Stimulated activated CD8-positive, alpha-beta memory T cell treated with anti-CD3 and anti-CD28 coated beads, Interleukin-7, amount 100 ng/mL, for 24 hours (primary cell): Measurements from ENCODE around the gene FOXP3.
"Not testable (repeated sequence)": the region's sequence is repeated elsewhere in the genome, so short reads cannot be mapped to it uniquely, and the experiment has no call there.

ENCODE experiments used
- DNase-seq: peaks from one replicate; pipeline ENCODE4 v3.0.0-alpha.2; 2020; ENCODE audit warnings: low read depth

FOXP3 gene, protein sequence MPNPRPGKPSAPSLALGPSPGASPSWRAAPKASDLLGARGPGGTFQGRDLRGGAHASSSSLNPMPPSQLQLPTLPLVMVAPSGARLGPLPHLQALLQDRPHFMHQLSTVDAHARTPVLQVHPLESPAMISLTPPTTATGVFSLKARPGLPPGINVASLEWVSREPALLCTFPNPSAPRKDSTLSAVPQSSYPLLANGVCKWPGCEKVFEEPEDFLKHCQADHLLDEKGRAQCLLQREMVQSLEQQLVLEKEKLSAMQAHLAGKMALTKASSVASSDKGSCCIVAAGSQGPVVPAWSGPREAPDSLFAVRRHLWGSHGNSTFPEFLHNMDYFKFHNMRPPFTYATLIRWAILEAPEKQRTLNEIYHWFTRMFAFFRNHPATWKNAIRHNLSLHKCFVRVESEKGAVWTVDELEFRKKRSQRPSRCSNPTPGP

DNA sequence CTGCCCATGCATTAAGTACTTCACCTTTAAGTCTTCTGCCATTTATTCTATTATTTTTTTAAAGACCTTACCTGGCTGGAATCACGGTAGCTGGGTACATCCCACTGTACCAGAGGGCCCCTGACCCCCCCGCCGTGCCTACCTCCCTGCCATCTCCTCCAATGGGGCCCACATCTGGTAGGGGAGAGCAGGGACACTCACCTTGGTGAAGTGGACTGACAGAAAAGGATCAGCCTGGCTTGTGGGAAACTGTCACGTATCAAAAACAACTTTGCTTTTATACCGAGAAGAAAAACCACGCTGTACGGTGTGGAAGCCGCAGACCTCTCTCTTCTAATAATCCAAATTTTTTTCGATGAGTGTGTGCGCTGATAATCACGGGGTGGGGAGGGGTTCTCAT lies at the start of gene FOXP3:
FOXP3 (minus strand) TSS at position 251 of the 400 bp plus-strand sequence. CDS start 6,205 bp downstream, outside the sequence.
- no peak for DNase-seq

DNA sequence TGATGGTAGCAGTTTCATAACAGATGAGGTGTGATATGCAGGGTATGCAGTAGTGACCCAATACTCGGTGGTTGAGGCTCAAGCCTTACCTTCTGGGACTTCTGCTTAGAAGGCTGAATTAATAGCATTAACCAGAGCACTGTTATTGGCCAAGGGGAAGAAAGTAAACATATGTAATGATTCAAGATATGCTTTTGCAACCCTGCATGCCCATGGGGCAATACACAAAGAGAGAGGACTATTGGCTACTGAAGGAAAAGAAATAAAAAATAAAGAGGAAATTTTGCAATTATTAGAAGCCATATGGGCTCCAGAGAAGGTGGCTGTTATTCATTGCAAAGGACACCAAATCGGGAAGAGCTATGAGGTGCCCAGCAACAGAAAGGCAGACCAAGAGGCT lies 47.7 kb upstream of the FOXP3 start:
- DNase-seq = no peak

DNA sequence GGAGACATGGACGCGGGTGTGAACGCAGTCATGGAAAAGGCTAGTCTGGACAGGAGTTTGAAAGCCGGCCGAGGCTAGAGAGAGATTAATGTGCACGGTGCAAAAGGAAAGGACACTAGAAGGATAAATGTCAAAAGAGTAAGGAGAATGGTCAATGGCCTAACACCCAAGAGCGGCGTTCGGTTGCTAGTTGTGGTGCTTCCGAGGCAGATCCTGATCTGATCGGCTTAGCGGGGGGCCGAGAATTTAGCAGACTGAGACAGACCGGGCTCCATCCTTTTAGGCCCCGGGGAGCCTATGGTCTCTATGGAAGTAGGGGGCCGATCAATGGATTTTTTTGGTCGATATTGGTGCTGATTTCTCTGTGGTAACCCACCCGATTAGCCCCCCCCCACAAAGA lies 45.9 kb upstream of the FOXP3 start:
- DNase-seq = no peak

DNA sequence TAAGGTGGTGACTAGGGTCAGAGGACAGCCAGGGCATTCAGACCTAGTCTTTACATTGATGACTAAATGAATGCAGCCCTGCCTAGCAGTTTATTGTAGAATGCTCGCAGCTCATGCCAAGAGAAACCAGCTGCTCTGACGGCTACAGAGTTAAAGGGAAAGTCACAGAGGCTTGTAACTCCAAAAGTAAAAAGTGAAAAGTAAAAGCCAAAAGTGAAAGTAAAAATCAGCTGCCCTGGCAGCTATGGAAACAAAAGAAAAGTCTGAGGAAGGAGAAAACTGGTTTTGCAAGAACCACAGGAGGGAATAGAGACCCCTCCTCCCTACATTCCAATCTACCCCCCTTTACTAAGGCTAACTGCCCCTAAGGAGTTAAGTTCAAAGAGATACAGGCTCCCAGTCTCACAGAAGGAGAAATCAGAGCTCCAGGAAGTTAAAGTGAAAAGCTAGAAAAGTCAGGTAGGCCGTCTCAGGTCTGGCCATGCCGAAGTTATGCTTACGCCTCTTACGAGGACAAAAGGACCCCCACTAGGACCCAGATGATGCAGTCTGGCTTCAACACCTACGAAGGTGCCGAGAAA lies 45.0 kb upstream of the FOXP3 start:
- no peak for DNase-seq

DNA sequence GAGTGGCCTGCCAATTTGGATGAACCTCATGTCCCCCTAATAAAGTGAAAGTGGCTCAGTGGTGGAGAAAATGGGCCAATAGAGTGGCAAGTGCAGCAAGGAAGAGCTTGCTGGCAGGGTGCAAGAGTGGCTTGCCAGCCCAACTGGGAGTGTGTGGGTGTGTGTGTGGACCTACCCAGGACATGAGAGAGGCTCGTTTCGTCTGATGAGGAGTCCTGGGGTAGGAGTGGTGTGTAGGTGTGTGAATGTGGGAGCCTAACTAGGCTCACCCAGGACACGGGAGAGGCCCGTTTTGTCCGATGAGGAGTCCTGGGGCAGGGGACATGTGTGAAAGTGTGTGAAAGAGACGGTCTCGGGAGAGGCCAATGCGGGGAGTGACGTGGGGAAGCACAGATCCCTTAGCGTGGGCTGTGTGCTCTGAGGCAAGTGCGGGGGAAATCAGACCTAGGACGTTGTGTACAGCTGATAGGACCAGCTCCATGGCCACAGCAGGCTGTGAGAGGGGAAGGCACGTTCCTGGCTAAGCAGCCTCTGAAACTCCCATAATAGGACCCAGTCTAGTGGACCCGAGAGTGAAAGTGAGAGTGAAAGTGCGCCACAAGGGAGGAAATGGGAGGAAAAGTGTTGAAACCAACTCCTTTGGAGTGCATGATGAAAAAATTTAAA lies 44.2 kb upstream of the FOXP3 start:
- DNase-seq = no peak

DNA sequence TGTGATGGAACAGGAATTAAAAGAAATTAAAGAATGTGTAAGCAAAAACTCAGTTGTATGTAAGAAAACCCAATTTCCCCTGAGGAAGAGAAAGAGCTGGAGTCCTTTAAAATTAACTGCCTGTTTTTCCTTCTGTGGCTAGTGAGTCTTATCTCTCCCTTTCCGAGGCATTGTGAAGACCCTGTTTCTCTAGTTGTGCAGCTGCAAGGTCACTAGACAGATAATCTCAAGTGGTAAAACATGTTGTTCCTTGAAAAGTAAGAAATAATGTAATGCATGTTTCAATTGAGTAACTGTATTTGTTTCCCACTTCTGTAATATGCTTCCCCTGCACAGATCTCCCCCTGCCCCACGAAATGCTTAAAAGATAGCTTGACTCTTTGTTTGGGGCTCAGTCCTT lies 43.3 kb upstream of the FOXP3 start:
- DNase-seq = not testable (repeated sequence)

DNA sequence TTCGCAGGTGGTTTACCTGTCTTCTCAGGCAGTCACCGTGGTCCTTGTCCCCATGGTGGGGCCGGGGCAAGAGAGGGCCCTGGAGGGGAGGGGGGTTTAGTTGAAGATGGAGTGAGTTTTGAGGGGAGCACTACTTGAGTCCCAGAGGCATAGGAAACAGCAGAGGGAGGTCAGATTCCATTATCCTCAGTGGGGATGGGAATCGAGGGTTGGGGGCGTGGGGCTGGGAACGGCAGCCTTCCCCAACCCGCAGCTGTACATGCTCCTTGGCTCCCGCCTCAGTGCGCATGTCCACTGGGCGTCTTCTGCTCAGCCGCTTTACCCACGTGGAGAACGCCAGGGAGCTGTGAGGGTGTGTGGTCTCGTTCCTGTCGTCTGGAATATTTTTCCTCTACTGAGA lies 38.8 kb upstream of the FOXP3 start, which contains the start of gene GAGE10:
GAGE10 (plus strand) TSS at position 301 of the 400 bp plus-strand sequence. CDS start 1,214 bp downstream, outside the sequence.
- no peak for DNase-seq

DNA sequence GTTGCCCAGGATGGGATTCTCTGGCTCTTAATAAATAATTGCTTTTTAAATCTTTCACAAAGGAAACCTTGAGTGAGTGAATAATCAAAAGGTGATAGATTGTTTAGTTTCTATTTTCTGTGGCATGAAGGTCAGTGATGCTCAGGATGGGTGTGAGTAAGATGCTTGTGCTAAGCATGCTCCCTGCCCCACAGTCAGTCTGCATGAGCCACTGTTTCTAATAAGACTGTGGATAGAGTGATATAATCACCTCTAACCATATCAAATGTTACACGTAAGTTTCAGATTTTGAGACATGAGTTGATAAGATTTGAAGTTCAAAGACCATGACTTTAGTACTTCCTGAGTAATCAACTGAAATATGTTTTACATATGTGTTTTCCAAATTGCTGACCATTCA lies 36.2 kb upstream of the FOXP3 start:
- no peak for DNase-seq

DNA sequence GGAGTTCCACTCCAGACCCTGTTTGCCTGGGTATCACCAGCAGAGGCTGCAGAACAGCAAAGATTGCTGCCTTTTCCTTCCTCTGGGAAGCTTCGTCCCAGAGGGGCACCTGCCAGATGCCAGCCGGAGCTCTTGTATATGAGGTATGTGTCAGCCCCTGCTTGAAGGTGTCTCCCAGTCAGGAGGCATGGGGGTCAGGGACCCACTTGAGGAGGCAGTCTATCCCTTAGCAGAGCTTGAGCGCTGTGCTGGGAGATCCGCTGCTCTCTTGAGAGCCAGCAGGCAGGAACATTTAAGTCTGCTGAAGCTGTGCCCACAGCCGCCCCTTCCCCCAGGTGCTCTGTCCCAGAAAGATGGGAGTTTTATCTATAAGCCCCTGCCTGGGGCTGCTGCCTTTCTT lies 34.8 kb upstream of the FOXP3 start:
- not testable (repeated sequence) for DNase-seq

DNA sequence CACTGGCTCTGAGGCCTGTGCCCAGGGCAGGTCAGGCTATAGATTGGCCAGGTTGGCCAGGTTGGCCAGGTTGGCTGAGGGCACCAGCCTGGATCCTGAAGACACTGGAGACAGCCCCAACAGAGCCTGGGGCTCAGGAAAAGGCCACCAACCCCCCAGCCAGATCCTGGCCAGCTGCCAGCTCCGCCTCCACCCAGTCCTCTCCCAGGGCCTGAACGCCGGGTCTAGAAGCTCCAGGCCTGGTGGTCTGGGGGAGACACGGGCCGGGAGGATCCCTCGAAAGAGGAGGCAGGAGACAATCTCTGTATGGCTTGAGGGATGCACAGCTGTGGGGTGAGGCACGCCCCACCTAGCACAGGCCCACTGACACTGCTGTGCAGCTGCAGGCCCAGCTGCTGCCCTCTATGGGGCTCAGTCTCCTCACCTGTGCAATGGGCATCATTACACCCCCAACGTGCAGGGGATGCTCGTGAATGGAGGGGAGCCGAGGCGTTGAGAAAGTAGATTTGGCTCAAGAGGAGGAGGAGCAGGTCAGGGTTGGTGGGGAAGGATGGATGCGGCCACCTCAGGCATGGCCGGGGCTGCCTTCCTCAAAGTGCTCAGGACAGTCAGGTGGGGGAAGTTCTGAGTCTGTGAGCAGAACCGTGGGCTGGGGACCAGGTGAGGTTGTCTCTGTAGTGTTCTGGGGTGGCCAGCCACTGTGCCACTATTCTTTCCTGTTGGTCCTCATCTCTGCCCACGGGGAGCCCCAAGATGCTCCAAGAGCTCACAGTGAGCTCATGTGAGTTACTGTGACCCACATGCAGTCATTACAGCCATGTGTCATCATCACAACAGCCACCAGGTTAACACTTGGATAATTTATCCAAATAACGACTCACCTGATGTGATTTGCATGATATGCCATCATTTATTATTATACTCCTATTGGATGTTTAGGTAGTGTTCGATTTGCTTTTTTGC lies 28.2 kb upstream of the FOXP3 start:
- DNase-seq = no peak

DNA sequence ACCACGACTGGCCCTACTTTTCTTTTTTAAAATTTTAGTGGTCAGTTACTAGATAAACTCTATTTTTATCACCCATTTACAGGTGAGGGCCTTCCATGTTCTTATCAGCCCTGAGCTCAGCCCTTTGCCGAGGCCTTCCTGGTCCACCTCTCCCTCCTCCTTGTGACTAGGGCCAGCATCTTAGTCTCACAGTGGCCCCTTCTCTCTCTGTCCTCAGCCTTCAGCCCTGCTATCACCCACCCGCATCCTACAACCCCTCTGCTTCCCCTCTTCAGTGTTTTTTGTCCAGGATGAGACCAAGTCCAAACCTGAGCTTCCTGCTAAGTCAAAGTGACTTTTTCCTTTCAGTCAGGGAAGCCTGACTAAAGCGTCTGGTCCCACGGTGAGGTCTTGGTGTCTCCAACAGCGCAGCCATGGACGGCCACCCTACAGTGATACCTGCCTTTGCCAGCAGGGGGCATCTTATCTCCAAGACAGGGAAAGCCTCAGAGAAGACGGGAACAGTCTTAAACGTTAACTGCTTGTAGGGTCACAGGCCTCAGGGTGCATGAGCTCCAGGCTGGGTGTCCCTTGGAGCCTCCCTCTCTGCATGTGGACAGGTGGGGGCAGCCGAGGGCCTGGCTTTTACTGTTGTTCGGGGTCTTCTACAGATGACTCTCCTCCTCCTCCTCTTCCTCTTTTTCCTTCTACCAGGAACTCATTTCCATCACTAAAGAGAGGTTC lies 27.3 kb upstream of the FOXP3 start:
- DNase-seq = peak; percentile 54

DNA sequence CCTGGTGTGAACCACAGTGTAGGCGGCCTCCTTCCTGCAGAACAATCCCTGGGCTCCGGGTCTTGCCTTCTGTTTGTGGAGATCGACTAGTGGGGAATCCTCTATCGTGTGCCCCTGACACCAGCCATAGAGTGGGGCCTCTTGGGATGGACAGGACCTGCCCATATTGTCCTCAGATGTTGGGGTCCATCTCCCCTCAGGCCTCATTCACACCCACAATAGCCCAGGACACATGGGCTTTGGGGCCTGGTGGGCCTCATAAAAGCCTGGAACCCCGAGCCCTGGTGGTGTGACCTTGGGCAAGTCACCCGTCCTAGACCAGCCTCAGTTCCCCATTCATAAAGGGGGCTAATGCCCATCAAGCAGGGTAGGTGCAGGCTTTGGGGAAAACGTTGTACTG lies 25.7 kb upstream of the FOXP3 start:
- DNase-seq = no peak

DNA sequence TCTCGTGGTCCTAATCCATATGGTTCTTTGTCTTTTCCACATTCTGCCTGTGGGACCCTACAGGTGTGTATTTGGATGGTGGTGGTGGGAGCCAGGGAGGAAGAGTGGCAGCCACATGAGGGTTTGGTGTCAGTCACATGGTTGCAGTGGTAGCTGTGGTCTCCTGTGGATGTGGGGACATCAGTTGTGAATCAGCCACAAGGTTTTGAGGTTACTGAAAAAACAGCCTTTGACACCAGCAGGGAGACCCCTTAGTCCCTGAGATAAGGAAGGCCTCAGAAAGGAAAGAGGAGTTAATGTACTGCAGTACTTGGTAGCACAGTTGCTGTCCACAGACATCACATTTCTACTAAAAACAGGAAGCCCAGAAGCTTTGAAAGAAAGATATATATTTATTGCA lies 23.2 kb upstream of the FOXP3 start:
- no peak for DNase-seq

DNA sequence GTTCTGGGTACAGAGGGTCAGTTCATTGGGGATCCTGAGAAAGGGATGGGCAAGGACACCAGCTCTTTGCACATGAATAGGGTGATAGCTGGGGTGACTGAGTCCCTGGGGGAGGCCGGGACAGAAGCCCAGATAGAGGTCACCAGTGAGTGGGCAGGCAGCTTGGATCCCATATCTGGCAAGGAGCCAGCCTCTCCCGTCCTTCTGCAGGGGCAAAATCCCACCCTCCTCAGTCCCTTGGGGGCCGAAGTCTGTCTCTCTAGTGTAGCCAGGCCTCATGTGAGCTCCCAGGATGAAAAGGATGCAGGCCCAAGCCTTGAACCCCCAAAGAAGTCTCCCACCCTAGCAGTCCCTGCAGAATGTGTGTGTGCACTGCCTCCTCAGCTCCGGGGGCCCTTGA lies 22.1 kb upstream of the FOXP3 start:
- no peak for DNase-seq

DNA sequence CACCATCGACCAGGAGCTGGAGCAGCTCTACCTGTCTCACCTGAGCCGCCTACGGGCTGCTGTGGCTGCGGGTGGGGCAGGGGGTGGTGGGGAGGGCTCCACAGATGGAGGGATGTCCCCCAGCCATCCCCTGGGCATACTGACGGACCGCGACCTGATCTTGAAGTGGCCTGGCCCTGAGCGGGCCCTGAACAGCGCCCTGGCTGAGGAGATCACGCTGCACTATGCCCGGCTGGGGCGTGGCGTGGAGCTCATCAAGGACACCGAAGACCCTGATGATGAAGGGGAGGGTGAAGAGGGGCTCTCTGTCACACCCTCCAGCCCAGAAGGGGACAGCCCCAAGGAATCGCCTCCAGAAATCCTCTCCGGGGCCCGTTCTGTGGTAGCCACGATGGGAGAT lies 21.6 kb upstream of the FOXP3 start:
- no peak for DNase-seq

DNA sequence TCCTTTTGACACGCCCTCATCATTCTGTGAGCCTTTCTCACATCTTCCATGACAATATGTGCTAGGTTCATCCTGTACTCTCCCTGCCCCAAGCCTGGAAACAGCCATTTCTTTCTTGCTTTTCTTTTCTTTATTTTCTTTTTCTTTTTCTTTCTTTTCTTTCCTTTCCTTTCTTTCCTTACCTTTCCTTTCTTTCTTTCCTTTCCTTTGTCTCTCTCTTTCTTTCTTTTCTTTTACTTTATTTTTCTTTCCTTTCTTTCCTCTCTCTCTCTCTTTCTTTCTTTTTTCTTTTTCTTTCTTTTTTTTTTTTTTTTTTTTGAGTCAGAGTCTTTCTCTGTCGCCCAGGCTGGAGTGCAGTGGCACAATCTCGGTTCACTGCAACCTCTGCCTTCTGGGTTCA lies 19.7 kb upstream of the FOXP3 start:
- DNase-seq = no peak

DNA sequence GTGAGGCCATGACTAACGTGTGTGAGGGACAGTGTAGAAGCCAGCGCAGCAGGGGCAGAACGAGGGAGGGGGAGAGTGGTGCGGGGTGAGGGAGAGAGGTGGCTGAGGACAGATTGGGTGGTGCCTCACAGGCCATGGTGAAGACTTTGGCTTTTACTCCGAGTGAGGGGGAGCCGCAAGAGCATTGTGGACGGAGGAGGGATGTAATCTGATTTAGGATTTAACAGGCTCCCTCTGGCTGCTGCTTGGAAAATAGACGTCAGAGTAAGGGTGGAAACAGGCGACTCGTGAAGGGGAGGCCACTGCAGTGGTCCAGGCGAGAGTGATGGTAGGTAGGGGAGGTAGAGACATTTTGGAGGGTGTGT lies 18.1 kb upstream of the FOXP3 start:
- DNase-seq = no peak

DNA sequence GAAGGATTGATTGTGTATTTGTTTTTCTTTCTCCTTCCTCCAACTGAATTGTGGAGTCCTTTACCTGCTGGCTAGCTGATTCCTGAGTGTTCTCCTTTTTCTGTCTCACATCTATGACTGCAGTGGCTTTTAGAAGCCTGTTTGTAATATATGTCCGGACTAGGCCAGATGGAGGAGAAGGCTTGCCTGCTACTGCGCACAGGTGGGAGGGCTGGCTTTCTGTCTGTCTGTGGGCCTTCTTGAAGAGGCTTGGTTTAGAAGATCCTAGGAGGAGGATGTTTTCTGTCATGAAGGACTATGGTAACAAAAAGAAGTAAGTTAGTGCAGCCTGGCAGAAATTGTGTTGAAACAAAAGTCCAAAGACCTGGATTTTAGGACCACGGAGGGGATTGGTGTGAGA lies 13.6 kb upstream of the FOXP3 start:
- no peak for DNase-seq

DNA sequence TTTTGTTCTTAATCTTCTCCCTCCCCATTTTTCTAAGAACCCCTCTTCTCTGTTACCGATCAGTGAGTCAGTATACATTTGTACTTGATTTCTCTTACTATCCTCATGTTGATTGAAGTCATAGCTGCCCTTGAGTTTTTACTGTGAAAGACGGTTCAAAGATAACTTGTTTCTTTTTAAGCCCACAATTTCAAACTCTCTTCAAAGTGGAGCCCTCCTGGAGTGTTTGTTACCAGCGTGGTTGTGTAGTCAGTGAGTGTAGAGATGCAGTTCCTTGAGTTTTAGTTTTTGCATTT lies 13.0 kb upstream of the FOXP3 start:
- DNase-seq = no peak

DNA sequence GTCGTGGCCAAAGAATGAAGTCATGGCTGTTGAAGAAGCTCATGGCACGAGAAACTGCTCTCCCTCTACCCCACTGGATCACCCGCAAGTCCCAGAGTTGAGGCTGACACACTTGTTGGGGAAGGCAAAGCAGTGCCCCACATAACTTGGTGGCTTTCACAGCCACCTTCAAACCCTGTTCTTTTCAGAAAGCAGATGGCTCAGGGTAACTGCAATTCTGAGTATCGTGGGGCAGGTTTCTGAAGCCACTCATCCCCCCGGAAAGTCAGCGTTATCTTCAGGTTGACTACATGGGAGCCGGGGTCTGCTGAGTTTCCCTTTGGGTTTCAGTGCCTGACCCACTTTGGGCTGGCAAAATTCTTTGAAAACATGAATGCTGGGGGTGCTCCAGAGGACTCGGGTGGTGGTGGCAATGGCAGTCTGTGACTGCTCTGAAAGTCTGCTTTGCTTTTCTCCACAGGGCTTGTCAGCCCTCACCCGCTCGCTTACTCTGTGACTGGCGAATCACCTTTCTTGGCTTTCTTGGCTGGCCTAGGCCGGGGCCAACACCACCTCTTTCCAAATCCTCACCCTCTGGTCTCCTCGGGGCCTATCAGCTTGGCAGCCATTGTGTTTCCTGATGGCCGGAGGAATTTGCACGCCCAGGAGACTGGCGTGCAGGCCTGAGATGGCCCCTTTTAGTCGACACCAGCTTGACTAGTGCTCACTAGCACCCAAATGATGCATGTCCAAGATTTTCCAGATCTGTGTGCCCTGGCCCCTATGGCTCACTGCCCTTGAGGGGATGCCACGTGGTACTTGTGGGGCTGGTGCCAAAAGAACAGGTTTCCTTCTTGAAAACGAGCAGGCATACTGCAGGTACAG lies 12.4 kb upstream of the FOXP3 start:
- DNase-seq = no peak

DNA sequence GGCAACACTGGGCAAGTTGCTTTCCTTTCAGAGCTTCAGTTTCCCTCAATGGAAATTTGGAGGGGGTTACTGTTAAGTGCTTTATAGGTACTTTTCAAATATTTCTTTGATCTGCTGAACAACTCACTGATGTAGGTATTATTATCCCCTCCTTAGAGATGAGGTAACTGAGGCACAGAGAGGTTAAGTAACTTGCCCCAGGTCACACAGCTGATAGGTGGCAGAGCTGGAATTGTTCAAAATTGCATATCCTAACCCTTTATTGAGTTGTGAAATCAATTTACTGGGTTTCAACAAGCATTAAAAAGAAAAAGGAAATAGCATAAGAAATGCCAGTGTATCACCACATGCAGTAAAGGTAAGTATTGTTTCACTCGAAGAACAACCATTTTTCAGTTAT lies 11.7 kb upstream of the FOXP3 start:
- DNase-seq = no peak
